Esophagus muscularis mucosa (tissue), 3 donors: Measurements from ENCODE around the gene NR1H2.

ENCODE experiments used
- CTCF ChIP-seq, 3 experiments: fragments of 200-600 bp in 2 of 3; fragments of 450-650 bp in 1 of 3; sonication (generic) in 2 of 3; IDR thresholded peaks; one replicate each; pipeline ENCODE4 v1.5.1; 2017 to 2019; ENCODE audit warnings: antibody characterized with exemption in 3 of 3, mild to moderate bottlenecking in 2 of 3, moderate library complexity in 1 of 3
- EP300 ChIP-seq: sonication (generic); formaldehyde crosslinking; IDR thresholded peaks from one replicate; pipeline ENCODE4 v1.6.1; 2017; ENCODE audit warnings: antibody characterized with exemption

GRCh38 chr19:50406829-50407228 lies 30.6 kb downstream of the NR1H2 start:
- TF ChIP-seq CTCF (IDR thresholded peaks at IDR 0.05): no peak
- no peak for TF ChIP-seq EP300
